IMR-90 (cell line): ENCODE results near the gene MSI2. TPM values are rescaled to one million over a fixed set of nuclear protein-coding genes. Genes with fewer than 3 reads are reported as not detected.

Experiments used
- ATAC-seq: fragments of 200-7000 bp; cut with Tn5 transposase; 2 replicates; pipeline ENCODE4 v1.9.1; 2020; ENCODE audit warnings: low read depth, mild to moderate bottlenecking, moderate library complexity
- BruUV-seq: library from RNA; stranded (reverse); fragments of 400-500 nt; replicated peaks from 2 replicates; lab custom pipeline; 2021; lab: Mats Ljungman, UMichigan
- CTCF ChIA-PET: fragments of 300-600 bp; formaldehyde crosslinking; extraction: SDS; loops from one replicate; lab custom pipeline; 2021; ENCODE audit warnings: antibody characterized with exemption; lab: Yijun Ruan, JAX
- POLR2A ChIA-PET: fragments of 300-600 bp; sonication (Branson Sonifier 250); formaldehyde crosslinking; loops from one replicate; lab custom pipeline; 2022; ENCODE audit warnings: antibody characterized with exemption; ENCODE audit not compliant: unreplicated experiment; lab: Charles Lee
- DNase-seq: peaks from one replicate; pipeline ENCODE4 v3.0.0; 2013
- H2AFZ ChIP-seq: replicated peaks from 2 replicates; pipeline ENCODE3; 2013; ENCODE audit warnings: low read length, mild to moderate bottlenecking; ENCODE audit not compliant: poor library complexity
- H2AK5ac ChIP-seq: 2 replicates; pipeline ENCODE4 v1.6.1; 2013; ENCODE audit warnings: low read depth, low read length, inconsistent platforms
- H2AK9ac ChIP-seq: replicated peaks from 2 replicates; pipeline ENCODE3; 2013; ENCODE audit warnings: mild to moderate bottlenecking, low read depth, low read length, moderate library complexity; ENCODE audit not compliant: poor library complexity
- H2BK120ac ChIP-seq: 2 replicates; pipeline ENCODE4 v1.6.1; 2013; ENCODE audit warnings: low read depth, low read length, inconsistent platforms
- H2BK15ac ChIP-seq: 3 replicates; pipeline ENCODE4 v1.6.1; 2013; ENCODE audit warnings: low read depth, low read length, inconsistent platforms
- H2BK20ac ChIP-seq: 2 replicates; pipeline ENCODE4 v1.6.1; 2013; ENCODE audit warnings: low read depth, mild to moderate bottlenecking, inconsistent platforms, low read length, moderate library complexity
- H2BK5ac ChIP-seq: 2 replicates; pipeline ENCODE4 v1.6.1; 2013; ENCODE audit warnings: mild to moderate bottlenecking, low read depth, low read length, inconsistent platforms; ENCODE audit not compliant: poor library complexity, severe bottlenecking
- H3K14ac ChIP-seq: replicated peaks from 2 replicates; pipeline ENCODE4 v1.6.1; 2013; ENCODE audit warnings: low read depth, low read length, inconsistent platforms
- H3K18ac ChIP-seq: 2 replicates; pipeline ENCODE4 v1.6.1; 2013; ENCODE audit warnings: low read depth, low read length, control low read depth
- H3K23ac ChIP-seq: 2 replicates; pipeline ENCODE4 v1.6.1; 2013; ENCODE audit warnings: low read depth, low read length, inconsistent platforms
- H3K27ac ChIP-seq: 2 replicates; pipeline ENCODE4 v1.5.1; 2013; ENCODE audit warnings: mild to moderate bottlenecking, control low read depth, low read length; ENCODE audit not compliant: insufficient read depth
- H3K27me3 ChIP-seq: 2 replicates; pipeline ENCODE4 v1.6.1; 2013; ENCODE audit warnings: low read length; ENCODE audit not compliant: control insufficient read depth, insufficient read depth
- H3K36me3 ChIP-seq: 2 replicates; pipeline ENCODE4 v1.6.1; 2013; ENCODE audit warnings: low read length, mixed read lengths; ENCODE audit not compliant: control insufficient read depth, insufficient read depth
- H3K4ac ChIP-seq: 2 replicates; pipeline ENCODE4 v1.6.1; 2013; ENCODE audit warnings: low read depth, low read length, inconsistent platforms
- H3K4me1 ChIP-seq: 2 replicates; pipeline ENCODE4 v1.6.1; 2013; ENCODE audit warnings: low read length, mixed read lengths; ENCODE audit not compliant: control insufficient read depth, insufficient read depth
- H3K4me2 ChIP-seq: 2 replicates; pipeline ENCODE4 v1.6.1; 2013; ENCODE audit warnings: low read depth, mild to moderate bottlenecking, control low read depth, low read length, moderate library complexity
- H3K4me3 ChIP-seq: 2 replicates; pipeline ENCODE4 v1.5.1; 2013; ENCODE audit warnings: low read depth, mild to moderate bottlenecking, control low read depth, low read length, moderate library complexity; ENCODE audit not compliant: insufficient read depth
- H3K56ac ChIP-seq: 2 replicates; pipeline ENCODE4 v1.6.1; 2013; ENCODE audit warnings: low read length, inconsistent platforms; ENCODE audit not compliant: insufficient read depth; ENCODE audit errors: extremely low read depth
- H3K79me1 ChIP-seq, 2 experiments: 2 replicates each; pipeline ENCODE4 v1.6.1; 2013; ENCODE audit warnings: low read length in 2 of 2, inconsistent platforms in 1 of 2, low read depth in 1 of 2
- H3K9ac ChIP-seq: 2 replicates; pipeline ENCODE4 v1.6.1; 2013; ENCODE audit warnings: low read depth, low read length, control low read depth
- H3K9me1 ChIP-seq: 2 replicates; pipeline ENCODE4 v1.6.1; 2013; ENCODE audit warnings: low read length, inconsistent platforms; ENCODE audit not compliant: insufficient read depth
- H3K9me3 ChIP-seq: 2 replicates; pipeline ENCODE4 v1.6.1; 2013; ENCODE audit warnings: low read length; ENCODE audit not compliant: control insufficient read depth, insufficient read depth
- H4K20me1 ChIP-seq: 2 replicates; pipeline ENCODE4 v1.6.1; 2013; ENCODE audit warnings: low read length, inconsistent platforms; ENCODE audit not compliant: insufficient read depth
- H4K5ac ChIP-seq: 2 replicates; pipeline ENCODE4 v1.6.1; 2013; ENCODE audit warnings: mild to moderate bottlenecking, low read depth, low read length, control low read depth
- H4K8ac ChIP-seq, 2 experiments: 2 replicates each; pipeline ENCODE4 v1.6.1; 2013; ENCODE audit warnings: low read depth in 2 of 2, low read length in 2 of 2, control low read depth in 1 of 2, inconsistent platforms in 1 of 2
- H4K91ac ChIP-seq: 2 replicates; pipeline ENCODE4 v1.6.1; 2013; ENCODE audit warnings: low read depth, low read length, inconsistent platforms; ENCODE audit not compliant: insufficient read depth
- BHLHE40 ChIP-seq: fragments of 150-350 bp; IDR thresholded peaks from 2 replicates; pipeline ENCODE4 v1.6.1; 2016; ENCODE audit warnings: mild to moderate bottlenecking, low read depth, low read length
- FOS ChIP-seq: fragments of 150-350 bp; IDR thresholded peaks from 2 replicates; pipeline ENCODE4 v1.6.1; 2016; ENCODE audit warnings: low read depth, low read length
- MAFK ChIP-seq: IDR thresholded peaks from 2 replicates; pipeline ENCODE4 v1.6.1; 2012; ENCODE audit warnings: low read depth, low read length, improper control_type of control experiment
- MAZ ChIP-seq: IDR thresholded peaks from 2 replicates; pipeline ENCODE4 v1.6.1; 2012; ENCODE audit warnings: low read depth, mild to moderate bottlenecking, low read length, improper control_type of control experiment, moderate library complexity, borderline replicate concordance
- SMC3 ChIP-seq: fragments of 150-350 bp; IDR thresholded peaks from 2 replicates; pipeline ENCODE4 v1.6.1; 2016; ENCODE audit warnings: low read depth, mild to moderate bottlenecking, antibody characterized with exemption, low read length, moderate library complexity
- whole genome bisulfite sequencing, 2 experiments: methylation state at CpG; one replicate each; pipeline versions ENCODE4 v1.1.5 to v1.1.7; 2013; ENCODE audit warnings: missing lambda C conversion rate in 2 of 2; ENCODE audit not compliant: insufficient read length in 1 of 2; ENCODE audit errors: extremely low coverage in 2 of 2; 5-methylcytosine and 5-hydroxymethylcytosine counted together
- dilution Hi-C: fragments of 300-500 bp; cut with HindIII; formaldehyde crosslinking; loops from one replicate; pipeline ENCODE4 v1.14.3; 2018; ENCODE audit warnings: low sequenced_read_pairs; ENCODE audit not compliant: unreplicated experiment
- in situ Hi-C: fragments of 300-500 bp; cut with MboI; formaldehyde crosslinking; loops from 3 replicates; pipeline ENCODE4 v1.14.3; 2019; ENCODE audit warnings: low sequenced_read_pairs, inconsistent platforms, mixed read lengths
- intact Hi-C: fragments of 100-400 bp; cut with micrococcal nuclease; formaldehyde crosslinking; loops from 2 replicates; pipeline ENCODE4 v1.10.0; 2022
- polyA plus RNA-seq, 3 experiments: library from polyadenylated mRNA; depleted of rRNA; stranded (reverse); fragments of >200 nt; gene quantifications; 2 replicates each; pipeline ENCODE4 v1.2.3, GENCODE V29; 2012; ENCODE audit warnings: low replicate concordance in 1 of 3
- total RNA-seq: library from RNA; depleted of rRNA; stranded (reverse); fragments of >200 nt; gene quantifications from 2 replicates; pipeline ENCODE4 v1.2.3, GENCODE V29; 2012
- TF ChIP-seq, protein P1 (sequence below): conservative IDR thresholded peaks from 2 replicates; pipeline ENCODE4 v1.5.1; 2012; ENCODE audit warnings: mild to moderate bottlenecking, low read depth, low read length, improper control_type of control experiment

Gene MSI2
- total and polyA plus RNA-seq, 2 of the 4 experiments (the other 2 are of a cell fraction) = 13.0 to 16.0 TPM

DNA sequence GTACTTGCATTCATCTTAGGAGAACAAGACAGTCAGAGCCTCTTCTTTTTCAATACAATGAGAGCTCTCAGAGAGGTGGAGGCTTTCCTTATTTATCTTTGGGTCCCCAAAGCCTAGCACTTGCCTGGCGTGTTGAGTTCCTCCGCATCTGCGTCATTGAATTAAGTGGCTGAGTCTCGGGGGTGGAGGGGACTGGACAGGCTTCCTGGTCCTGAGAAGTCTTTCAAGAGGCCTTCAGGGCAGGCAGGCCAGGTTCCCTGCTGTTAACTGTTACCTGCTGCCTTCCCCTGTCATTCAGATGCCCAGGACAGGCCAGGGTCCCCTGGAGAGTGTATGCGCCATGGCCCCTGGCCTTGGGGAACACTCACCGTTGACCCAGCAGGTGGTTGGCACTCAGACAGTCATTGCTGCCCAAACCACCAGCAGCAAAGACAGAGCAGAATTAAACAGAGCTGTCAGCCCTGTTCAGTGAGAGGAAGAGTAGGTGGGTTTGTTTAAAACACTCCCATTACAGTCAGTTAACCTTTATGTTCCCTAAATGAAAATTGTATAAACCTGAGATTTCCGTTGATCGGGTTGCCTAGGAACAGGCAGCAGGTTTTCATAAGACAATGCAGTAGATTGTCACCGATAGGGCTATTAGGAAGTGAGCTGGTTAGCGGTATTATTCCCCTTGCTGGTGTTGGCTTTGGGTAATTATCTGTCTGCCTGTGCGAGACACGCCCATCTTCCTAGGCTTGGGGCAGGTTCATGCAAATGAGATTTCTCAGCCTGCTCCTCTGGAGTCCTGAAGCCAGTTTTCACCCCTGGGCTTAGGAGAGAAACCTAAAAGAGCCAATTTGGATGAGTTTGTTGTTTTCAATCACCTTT is 356.1 kb downstream of the MSI2 start:
- Histone ChIP-seq H2BK5ac (no peak overlapping the region), H4K8ac (no peak overlapping the region), H3K27ac (no peak overlapping the region), H4K20me1 (no peaks in the 10 kb centered on the region), H3K27me3 (no peaks in the 10 kb centered on the region), H3K9ac (no peak overlapping the region), H3K79me1 (no peaks in the 10 kb centered on the region), H3K4ac (no peak overlapping the region), H3K4me3 (no peak overlapping the region), H2BK15ac (no peak overlapping the region), H4K91ac (no peak overlapping the region), H2BK120ac (no peak overlapping the region), H4K5ac (no peak overlapping the region), H2AK5ac (no peak overlapping the region), H2AFZ (no peak overlapping the region), H3K4me2 (no peak overlapping the region), H3K9me1 (no peaks in the 10 kb centered on the region; the same call in 1 of the 2 replicates), H2BK20ac (no peak overlapping the region), H3K18ac (no peak overlapping the region), H3K36me3 (peaks cover 3% of the 10 kb centered on the region), H3K4me1 (no peaks in the 10 kb centered on the region), H3K56ac (no peak overlapping the region), H3K14ac (no peak overlapping the region), H2AK9ac (no peak overlapping the region), H3K9me3 (no peaks in the 10 kb centered on the region), H3K23ac (no peak overlapping the region)
- DNase-seq (no peak), ATAC-seq (no peak)
- dilution Hi-C loops = no loop called here
- in situ Hi-C loops = no loop called here
- CTCF ChIA-PET = no interaction called here
- BruUV-seq = no TSS peak
- no peak for TF ChIP-seq BHLHE40
- TF ChIP-seq FOS = no peak
- TF ChIP-seq, protein P1, sequence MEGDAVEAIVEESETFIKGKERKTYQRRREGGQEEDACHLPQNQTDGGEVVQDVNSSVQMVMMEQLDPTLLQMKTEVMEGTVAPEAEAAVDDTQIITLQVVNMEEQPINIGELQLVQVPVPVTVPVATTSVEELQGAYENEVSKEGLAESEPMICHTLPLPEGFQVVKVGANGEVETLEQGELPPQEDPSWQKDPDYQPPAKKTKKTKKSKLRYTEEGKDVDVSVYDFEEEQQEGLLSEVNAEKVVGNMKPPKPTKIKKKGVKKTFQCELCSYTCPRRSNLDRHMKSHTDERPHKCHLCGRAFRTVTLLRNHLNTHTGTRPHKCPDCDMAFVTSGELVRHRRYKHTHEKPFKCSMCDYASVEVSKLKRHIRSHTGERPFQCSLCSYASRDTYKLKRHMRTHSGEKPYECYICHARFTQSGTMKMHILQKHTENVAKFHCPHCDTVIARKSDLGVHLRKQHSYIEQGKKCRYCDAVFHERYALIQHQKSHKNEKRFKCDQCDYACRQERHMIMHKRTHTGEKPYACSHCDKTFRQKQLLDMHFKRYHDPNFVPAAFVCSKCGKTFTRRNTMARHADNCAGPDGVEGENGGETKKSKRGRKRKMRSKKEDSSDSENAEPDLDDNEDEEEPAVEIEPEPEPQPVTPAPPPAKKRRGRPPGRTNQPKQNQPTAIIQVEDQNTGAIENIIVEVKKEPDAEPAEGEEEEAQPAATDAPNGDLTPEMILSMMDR = no peak
- TF ChIP-seq MAFK = no peak
- no peak for TF ChIP-seq MAZ
- no peak for TF ChIP-seq SMC3
- POLR2A ChIA-PET = no interaction called here
- WGBS, 2 experiments = 100% methylated on average over 2 of the region's 12 CpGs; no CpG with 5 or more reads in 1 of the 2 experiments
- intact Hi-C loops = no loop called here
